NCI-H345 treated with DMSO at 0.1 percent for 48 hours (cell line): Measurements from ENCODE around the gene GPC6.

Source experiments
- DNase-seq: peaks from one replicate; lab custom pipeline; 2025; ENCODE audit not compliant: unreplicated experiment; lab: John Stamatoyannopoulos, UW

Gene GPC6

DNA sequence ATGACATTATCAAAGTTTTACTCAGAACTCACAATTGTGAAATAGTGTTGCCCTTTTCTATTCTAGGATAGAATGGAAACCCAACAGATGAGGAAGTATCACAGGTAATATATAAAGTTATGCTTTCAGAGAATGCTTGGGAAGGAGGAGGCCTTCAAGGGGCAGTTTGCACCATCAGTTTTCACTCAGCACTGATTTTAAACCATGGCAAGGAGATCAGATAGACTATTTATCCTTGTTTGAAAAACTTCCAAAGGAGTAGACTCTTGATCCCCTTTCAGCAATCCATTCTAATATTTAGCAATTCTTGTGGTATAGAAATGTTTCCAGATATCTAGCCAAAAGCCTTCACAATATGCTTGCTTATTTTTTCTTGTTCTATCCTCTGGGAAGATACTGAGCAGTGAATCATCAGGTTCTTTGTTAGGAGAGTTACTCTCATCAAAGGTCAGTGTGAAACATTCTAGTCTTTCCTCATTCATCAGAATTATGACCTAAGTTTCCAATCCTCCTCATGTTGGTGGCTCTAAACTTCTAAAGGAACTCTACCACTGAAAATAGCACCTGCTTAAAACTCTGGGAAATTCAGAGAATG, 3.8 kb downstream of the GPC6 start:
- no peak for DNase-seq

DNA sequence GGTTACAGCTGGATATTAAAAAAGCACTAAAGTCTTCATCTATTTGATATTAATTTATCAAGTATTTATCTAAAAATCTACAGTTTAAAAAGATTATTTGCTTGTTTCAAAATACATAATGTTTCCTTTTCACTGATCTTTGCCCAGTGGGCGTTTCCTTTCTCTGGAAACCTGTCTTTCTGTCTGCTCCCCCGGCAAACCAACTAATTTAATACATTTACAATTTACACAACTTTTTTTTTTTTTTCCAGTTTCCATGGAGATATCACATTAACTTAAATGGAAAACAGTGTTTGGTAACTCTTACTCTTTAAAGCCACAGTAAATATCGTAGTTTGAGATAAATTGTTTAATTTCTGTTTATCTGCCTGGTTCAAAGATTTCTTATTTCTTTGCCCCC, 5.3 kb downstream of the GPC6 start:
- DNase-seq = no peak

DNA sequence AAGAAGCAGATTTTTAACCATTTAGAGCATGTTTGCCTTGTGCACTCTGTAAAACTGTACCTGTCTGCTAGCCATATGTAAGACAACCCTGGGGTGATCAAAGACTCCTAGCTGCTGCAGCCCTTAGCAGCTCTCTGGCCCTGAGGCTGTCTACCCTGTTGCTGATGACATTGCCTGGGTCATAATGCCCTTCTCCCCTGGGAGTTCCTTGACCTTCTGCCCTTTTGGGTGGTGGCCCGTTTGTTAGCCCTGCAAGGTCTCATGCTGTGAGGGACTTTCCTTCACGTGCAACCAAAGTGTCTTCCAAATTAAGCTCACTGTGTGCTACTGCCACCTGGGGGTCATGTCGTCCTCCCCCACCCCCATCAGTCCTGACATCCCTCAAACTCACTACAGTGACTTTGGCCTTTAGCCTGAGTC, 7.4 kb downstream of the GPC6 start:
- DNase-seq = no peak

DNA sequence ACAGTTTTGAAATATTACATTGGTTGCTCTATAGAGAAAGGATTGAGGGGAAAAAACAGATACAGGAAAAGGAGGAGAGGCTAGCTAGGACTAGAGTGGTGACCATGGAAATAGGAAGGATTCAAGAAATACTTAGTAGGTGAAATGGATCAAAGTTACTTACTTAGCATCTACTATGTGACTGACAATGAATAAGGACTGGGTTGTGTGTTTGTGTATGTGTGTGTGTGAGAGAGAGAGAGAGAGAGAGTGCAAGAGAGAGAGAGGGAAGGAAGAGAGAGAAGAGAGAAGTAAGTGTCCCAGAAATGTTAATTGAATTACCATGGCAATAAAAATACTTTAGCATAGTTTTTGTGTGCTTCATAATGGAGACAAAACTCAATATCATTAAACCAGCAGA, 7.9 kb downstream of the GPC6 start:
- DNase-seq = no peak

DNA sequence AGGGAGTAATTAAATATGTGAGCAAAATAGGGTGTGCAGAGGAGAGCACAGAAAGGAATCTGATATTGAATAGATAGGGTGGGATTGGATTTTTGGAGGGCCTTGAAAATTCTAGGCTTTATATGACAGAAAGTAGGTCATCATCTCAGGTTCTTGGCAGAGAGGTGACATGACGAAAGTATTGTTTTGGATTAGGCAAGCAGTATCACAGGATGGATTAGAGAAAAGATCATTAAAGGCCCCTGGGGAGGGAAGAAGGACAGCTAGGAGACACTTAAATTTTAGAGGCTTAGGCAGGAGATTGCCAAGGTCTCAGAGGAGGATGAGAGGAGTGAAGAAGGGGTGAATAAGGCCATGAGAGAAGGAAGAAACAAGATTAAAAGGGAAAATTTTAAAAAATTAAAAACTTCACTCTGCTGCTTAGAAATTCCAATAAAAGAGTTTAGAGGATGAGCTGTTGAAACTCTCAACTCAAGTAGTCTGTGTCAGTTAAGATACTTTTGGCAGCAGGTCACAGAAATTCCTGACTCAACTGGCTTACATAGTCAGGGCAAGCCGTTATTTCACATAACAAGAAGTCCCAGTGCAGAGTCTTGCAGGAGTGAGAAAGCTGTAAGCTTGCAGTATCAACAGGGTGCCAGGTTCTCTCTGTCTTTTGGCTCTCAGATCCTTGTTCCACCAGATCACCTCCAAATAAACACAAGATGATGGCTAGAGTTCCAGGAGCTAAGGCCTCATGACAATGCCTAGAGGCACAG, 8.8 kb downstream of the GPC6 start:
- no peak for DNase-seq

DNA sequence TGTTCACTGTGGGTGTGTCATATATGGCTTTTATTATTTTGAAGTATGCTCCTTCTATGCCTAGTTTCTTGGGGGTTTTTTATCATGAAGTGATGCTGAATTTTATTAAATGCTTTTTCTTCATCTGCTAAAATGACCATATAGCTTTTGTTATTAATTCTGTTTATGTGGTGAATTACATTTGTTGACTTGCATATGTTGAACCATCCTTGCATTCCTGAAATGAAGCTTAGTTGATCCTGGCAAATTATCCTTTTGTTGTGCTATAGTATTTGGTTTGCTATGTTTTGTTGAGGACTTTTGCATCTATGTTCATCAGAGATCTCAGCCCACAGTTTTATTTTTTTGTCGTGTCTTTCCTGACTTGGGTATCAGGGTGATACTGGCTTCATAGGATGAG, 12.1 kb downstream of the GPC6 start:
- no peak for DNase-seq

DNA sequence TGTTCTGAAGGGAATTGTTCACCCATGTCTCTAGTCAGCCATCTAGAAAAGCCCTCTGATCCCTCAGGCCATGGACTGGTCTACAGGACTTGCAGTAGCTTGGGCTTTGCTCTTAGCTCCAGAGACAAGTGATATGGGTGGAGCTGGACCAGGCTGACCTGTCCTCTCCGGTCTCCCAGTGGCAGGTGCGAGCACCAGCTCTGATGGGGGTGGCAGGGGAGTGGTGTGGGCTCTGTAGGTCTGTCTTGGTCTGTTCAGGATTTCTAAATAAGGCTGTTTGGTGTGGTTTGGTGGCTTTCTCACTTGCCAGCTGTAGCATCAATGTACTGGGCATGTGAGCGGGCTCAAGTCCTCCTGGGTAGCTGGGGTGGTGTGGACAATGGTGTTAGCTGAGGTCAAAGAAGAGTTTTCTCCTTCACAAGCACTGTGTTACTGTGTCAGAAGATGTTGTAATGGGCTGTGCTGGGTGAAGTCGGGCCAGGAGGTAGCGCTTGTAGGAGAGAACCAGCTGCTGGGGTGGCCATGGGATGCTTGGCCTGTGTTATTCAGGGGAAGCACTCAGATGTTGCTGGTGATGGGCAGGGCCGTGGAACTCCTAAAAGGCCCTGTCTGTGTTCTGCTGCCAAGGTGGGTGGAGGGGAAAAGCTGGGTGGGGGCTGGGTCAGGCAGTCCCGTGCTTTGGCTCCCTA, 16.9 kb downstream of the GPC6 start:
- no peak for DNase-seq

DNA sequence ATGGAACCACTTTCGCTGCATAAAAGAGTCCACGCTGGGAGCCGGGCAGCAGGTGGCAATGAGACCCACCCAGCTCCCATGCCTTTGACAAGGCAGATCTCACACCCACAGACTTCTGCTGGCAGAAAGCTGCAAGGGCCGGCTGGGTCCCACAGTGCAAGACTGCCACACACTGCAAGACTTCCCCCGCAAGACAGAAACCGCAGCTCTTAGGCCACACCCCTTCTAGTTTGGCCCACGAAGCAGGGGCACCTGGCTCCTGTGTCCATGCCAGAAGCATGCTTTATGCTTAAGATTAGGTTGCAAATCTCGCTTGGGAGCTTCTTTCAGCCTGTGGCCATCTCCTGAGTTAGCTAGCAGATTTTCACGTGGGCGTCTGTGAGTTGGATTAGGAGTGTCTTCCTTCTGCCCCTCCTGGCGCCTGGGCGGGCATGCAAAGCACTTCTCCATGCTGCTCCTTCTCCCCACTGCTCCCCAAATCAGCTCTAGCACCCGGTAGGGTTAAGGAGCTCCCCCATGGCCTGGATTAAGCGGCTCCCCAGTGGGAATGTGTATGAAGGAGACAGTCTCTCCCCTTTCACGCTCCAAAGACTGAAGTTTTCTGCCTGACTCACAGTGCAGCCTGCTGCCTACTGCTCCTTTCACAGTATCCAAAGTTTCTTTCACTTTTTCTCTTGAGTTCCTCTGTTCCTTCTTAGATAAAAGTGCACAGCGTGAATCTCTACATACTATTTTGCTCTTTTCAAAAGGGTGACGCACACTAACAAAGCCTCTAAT, 17.7 kb downstream of the GPC6 start:
- DNase-seq = no peak

DNA sequence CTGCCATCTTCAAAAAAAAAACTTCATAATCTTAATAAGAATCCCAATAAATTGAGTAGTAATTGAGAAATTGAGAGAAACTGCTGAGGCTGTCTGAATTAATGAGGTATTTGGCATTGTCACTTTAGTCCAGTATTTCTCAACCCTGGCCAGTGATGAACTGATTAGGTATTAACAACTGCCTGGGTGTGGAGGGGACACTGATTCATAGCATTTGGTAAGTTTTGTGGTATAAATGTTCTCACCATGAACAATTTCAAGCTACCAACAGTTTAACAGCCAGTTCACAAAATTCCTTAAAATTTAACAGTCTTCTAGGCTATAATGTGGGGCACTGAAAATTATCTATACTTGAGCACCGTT, 18.3 kb downstream of the GPC6 start:
- DNase-seq = no peak

DNA sequence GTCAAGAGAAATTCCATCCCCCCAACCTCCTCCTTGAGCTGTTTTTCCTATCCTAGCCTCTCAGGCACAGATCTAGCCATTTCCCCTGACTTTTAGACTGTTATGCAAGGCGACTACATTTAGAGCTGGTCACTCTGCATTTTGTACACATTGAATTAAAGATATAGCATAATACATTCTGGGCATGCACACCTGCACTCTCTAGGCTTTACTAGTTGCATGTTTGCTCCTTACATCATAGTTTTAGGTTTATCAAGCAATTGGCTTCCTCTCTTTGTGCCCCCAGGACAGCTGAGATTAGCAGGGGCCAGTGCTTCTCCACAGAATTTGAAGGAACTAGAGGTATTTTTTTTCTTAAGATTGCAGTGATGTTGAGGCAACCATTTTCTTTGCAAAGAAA, 19.5 kb downstream of the GPC6 start:
- DNase-seq = no peak

DNA sequence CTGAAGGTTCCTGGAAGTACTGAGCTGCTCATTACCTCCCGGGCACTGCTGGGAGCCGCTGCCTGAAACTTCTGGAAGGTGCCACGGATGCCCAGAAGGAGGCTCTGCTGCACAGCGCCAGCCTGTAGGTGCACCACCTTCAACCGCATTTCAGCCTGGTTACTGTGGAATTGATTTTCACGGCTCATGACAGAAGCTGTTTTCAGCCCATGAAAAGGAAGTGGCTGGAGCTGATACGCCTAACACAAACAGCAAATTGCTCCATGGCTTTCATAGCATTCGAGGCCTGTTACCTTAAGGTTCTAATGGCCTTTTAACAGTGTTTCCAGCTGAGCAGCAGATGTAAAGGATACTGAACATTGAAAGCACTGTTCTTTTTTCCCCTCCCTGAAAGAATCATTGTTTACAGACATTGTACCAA, 22.0 kb downstream of the GPC6 start:
- DNase-seq = peak; percentile 83

DNA sequence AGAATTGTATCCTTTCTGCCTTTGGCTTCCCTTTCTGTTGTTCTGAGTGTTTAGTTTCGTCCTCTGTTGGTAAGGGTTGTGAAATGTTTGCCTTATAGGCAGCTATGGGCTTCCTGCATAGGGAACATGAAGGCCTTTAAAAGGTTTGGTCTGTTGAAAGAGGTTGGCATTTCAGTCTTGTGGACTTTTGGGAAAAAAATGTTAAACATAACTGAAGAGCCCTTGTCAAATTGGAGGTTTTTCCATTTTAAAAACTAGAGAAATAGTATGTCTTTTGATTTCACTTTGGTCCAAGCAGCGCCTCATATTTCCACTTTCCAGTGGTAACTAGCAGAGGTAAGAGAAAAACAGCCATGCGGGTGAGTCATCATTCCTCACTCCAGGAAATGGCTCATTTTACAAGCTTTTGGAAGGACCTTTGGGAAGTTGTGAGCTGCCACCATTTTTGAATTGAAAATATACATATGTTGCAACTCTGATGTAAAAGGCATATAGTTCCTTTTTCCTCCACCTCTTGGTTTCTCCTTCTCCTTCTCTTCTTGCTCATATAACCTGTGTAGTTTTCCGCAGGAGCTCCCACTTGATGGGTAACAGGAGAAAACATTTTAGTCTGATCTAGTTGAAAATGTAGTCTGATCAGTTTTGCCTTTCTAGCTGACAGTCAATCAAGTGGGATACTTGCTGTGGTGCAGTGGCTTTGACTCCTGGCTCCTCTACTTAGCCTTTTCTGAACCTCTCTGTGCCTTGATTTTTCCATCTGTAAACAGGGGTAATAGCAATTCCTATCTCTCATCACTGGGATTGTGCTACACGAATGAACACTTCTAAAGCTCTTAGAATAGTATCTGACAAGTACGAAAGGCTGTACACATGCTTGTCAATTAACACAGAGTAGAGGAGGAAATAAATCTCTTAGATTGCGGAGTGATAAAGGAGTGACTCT, 23.0 kb downstream of the GPC6 start:
- no peak for DNase-seq

DNA sequence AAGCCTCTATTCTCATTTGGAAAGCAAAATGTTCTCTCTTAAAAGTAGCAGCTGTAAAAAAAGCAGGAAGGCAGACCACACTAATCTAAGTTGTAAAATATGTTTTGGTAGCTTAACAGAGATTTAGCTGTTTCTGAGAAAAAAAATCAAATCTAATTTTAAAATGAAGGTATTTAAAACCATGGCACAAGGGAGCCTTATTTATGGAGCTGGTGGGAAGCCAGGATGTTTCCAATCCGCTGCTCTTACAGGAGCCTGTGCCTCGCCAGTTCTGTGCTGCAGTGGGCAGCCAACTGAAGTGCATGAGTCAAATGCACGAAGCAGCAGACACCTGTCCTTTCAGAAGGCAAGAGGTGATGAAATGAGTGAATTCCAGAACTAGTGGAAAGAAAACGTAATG, 28.2 kb downstream of the GPC6 start:
- DNase-seq = no peak

DNA sequence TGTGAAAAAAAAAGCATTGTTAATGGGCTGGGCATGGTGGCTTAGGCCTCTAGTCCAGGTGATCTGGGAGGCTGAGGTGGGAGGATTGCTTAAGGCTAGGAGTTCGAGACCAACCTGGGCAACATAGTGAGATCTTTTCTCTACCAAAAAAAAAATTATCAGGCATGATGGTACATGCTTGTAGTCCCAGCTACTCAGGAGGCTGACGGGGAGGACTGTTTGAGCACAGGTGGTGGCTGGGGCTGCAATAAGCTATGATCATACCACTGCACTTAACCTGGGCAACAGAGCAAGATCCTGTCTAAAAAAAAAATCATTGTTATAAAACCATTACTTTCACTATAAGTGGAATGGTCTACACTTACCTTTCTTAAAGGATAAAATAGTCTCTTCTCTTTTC, 30.4 kb downstream of the GPC6 start:
- DNase-seq = no peak

DNA sequence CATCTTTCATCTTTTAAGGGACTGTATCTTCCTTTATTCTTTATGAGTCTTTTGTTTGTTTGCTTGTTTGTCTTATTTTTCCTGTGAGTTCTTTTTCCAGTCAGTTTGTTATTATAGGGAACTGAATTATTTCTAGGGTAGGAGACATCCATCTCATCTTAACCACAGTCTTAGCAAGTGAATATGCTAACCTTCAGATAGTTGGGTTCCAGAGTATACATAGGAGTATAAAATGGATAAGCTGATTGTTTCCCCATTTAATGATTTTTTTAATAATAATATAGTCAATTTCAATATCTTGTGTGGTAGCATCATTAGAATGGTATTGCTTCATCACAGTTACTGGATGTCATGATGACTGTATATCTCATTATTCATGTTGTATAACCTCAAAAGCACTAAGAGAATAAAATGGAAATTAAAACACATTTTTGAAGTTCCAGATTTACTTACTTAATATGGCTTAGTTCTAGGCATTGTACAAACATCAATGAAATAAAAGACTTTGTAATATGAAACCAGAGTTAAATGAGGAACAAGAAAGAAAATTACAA, 33.0 kb downstream of the GPC6 start:
- DNase-seq = no peak

DNA sequence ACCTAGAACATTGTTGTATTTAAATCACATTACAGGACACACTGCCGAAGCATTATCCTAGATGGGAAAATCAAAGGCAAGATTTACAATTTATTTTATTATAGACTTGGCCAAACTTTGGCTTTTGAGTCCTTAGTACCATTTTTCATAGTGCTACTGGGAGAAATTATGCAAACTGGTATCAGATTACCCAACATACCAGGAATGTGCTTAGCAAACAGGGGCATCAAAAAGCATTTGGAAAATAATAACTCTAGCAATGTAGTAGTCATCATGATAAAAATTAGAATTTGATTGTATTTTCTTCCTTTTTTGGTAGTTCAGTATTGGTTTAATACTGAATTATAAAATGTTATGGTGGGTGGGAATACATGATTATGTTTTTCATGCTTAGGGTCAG, 34.0 kb downstream of the GPC6 start:
- DNase-seq = no peak

DNA sequence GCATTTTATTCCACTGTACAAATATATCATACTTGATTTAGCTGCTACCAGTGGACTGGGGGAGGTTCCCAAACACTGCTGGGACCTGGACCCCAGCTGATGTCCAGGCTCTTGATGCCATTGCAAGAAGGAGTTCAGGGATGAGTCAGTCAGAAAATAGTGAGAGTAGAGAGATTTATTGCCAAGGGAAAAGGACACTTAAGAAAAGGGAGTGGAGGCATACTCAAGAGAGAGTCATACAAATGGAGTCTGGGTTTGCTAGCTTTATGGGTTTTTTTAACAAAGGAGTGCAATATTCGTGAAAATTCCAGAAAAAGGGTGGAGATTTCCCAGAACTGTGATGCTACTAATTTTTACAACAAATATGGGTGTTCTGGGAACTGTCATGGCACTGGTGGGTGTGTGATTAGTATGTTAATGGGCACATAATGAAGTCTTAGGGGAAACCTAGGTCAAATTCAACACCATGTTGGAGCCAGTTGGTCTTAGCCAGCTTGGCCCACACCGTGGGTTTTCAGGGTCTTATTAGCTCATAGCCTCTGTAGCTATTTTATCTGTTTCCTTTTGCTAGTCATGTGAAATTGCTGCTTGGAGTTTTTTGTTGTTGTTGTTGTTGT, 36.2 kb downstream of the GPC6 start:
- no peak for DNase-seq

DNA sequence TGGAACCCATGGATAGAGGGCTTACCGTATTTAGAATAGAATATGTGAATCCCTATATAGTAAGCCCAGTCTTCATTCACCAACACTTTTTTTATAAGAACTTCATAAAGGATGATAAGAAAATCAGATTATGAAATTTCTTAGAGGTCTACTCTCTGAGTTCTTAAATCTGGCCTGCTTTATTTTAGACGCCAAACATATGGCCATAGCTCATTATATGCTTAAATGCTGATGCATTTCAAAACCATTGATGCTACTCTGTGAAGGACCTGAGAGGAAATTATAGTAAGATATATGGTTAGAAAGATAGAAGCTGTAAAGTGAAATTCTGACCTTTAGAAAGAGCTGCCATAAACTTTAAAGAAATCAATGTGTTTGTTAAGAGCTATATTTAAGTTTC, 38.3 kb downstream of the GPC6 start:
- no peak for DNase-seq

DNA sequence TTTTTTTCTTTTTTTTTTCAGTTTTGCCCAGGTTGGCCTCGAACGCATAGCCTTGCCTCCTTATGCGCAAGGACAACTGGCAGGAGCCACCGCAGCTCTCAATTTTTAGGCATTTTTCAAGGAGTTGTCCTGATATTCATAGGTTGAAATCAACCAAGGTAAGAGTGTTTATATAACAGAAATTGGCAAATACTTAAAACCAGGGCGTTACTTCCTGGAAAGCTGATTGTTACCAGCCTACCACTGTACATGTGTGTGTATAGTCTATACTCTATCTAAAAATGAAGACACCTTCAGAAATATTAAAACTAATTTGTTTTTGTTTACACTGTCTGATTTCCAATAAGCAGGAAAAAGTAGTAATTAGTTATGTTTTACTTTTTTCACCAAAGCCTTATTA, 39.2 kb downstream of the GPC6 start:
- no peak for DNase-seq

DNA sequence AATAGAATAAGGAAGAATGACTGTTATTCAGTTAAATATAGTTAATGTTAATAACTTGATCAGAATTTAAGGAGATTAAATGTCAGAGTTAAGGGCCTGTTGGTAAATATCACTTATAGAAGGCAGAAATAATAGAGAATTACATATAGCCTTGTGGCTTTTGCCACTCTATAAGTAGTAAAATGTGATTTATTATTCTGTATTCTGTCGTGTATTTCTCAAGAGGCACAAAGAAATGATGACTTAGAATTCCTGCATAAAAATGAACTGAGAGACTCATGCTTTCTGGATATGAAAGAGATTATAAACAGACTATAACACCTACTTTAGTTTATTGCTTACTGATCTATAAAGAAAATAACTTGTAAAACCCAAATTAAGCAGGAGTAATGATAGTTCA, 40.1 kb downstream of the GPC6 start:
- no peak for DNase-seq
